Ovary (tissue), 3 donors: ENCODE results near the gene DIS3L2.

ENCODE experiments used
- EP300 ChIP-seq: sonication (generic); formaldehyde crosslinking; IDR thresholded peaks from one replicate; pipeline ENCODE4 v1.6.1; 2017; ENCODE audit warnings: antibody characterized with exemption
- POLR2A ChIP-seq: fragments of 450-650 bp; IDR thresholded peaks from one replicate; pipeline ENCODE4 v1.6.1; 2017; ENCODE audit warnings: antibody characterized with exemption, mild to moderate bottlenecking, moderate library complexity
- TF ChIP-seq, protein P1 (sequence below), 3 donors: fragments of 450-650 bp in 2 of 3; fragments of 200-600 bp in 1 of 3; IDR thresholded peaks; one replicate each; pipeline versions ENCODE4 v1.5.1 to v1.8.0; 2016 to 2022; ENCODE audit warnings: antibody characterized with exemption in 3 of 3, mild to moderate bottlenecking in 1 of 3
- donor health status: DM: no; HTN: no; CAD: no.

DNA sequence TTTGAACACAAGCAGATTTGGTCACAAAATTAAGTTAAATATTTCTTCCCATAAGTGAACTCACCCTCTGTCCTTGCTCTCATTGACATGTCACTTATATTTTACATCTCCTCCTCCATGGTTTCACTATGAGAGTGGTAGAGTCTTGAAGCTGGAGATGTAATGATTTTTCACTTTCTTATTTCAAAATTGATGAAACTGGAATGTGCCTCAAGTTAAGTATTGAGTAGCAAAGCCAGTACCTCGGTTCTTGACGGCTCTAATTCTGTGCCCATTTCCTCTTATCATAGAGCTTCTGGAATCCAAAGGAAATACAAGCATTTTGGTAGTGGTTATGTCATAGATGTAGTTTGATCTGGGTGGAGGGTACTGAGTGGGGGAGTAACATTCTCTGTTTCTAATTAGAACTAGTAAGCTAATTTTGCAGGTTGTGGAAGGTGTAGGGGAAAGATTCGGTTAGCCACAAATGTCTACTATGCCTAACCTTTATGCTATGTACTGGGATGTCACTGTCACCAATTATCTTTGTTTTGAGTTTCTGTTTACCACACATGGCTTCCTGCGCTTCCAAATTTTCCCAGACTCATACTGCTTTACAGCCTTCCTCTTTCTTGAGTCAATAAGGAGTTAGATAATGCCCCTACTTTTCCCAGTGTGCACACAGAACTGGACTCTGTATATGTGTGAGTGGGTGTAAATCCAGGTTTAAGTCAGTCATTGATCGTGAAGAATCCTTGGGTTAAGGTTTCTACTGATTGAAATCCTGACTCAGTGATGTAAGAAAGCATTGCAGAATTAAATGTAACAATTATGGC lies 96.8 kb downstream of the DIS3L2 start:
- TF ChIP-seq POLR2A (no peak), EP300 (no peak)
- TF ChIP-seq, protein P1, sequence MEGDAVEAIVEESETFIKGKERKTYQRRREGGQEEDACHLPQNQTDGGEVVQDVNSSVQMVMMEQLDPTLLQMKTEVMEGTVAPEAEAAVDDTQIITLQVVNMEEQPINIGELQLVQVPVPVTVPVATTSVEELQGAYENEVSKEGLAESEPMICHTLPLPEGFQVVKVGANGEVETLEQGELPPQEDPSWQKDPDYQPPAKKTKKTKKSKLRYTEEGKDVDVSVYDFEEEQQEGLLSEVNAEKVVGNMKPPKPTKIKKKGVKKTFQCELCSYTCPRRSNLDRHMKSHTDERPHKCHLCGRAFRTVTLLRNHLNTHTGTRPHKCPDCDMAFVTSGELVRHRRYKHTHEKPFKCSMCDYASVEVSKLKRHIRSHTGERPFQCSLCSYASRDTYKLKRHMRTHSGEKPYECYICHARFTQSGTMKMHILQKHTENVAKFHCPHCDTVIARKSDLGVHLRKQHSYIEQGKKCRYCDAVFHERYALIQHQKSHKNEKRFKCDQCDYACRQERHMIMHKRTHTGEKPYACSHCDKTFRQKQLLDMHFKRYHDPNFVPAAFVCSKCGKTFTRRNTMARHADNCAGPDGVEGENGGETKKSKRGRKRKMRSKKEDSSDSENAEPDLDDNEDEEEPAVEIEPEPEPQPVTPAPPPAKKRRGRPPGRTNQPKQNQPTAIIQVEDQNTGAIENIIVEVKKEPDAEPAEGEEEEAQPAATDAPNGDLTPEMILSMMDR (IDR thresholded peaks at IDR 0.05): no peak
